Erythroblast (primary cell): Measurements from ENCODE around the gene ERC2.

ENCODE experiments used
- DNase-seq, 2 experiments: peaks; one replicate each; lab custom pipeline; 2025; lab: John Stamatoyannopoulos, UW
- GATA1 ChIP-seq: IDR thresholded peaks from 2 replicates; pipeline ENCODE4 v1.6.1; 2011; ENCODE audit warnings: low read depth, mild to moderate bottlenecking, control low read depth, low read length, moderate library complexity
- POLR2A ChIP-seq: IDR thresholded peaks from 2 replicates; pipeline ENCODE4 v1.6.1; 2011; ENCODE audit warnings: mild to moderate bottlenecking, low read length

Gene ERC2

DNA sequence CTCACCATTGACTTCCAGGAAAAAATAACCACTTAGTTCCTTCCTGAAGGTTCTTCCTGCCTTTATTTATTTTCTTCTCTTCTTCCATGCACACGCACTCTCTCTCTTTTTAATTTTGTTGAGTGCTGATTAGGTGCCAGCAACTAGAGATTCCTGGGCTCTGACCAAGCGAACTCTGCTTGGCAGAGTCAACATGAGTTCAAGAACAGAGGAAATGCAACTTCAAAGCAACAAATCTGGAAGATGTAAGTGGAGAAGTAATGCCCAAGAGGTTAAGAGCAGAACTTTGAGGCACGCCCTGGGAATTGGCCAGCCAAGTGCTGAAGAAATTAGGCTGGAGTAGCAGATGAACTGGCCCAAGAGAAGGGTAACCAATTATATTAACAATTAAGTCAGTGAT lies 8.5 kb downstream of the ERC2 start:
- TF ChIP-seq GATA1 = no peak
- TF ChIP-seq POLR2A = no peak
- no peak for DNase-seq

DNA sequence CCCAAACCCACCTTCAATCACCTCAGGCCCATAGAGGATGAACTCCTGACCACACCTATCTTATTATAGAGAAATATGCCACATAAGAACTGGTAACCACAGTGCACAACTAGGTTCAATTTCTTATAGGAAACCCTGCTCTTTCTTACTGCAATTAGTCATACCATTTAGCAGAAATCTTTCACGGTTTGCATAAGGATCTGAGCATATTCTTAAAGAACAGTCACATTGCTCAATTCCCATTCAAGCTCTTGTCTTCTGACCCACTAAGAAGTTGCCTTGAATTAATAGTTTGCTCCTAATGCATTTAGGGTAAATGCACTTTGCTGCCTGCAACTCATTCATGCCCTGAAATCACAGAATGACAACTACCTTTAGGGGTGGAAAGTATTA lies 9.2 kb downstream of the ERC2 start:
- no peak for DNase-seq
- TF ChIP-seq GATA1 = no peak
- TF ChIP-seq POLR2A = no peak

DNA sequence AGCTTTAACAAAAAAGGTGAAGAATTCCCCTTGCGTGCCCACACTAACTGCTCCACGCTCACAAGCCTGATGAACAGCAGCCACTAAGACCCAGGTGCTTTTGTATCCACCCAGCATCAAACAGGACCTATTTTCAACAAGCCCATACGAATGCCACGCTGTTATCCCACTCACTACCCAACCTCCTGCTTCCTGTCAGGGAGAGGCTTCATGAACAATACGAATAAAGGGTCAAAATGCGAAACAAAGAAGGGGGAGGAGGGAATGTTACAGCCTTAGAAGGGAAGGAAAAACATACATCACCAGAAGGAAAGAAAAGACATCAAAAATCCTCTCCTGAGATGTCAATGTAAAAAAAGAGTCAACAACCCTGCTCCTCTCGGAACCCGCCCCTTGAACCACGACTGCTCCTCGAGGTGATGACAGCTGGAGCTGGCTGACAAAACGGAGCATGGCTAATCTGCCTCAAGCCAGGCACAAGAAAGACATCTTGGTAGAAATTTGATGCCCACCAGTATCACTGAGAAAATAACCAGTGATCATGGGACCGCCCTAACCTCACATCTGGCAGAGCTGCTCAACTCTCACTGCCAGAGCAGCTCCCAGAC lies 9.7 kb downstream of the ERC2 start:
- DNase-seq = no peak
- TF ChIP-seq POLR2A (no peak), GATA1 (no peak)

DNA sequence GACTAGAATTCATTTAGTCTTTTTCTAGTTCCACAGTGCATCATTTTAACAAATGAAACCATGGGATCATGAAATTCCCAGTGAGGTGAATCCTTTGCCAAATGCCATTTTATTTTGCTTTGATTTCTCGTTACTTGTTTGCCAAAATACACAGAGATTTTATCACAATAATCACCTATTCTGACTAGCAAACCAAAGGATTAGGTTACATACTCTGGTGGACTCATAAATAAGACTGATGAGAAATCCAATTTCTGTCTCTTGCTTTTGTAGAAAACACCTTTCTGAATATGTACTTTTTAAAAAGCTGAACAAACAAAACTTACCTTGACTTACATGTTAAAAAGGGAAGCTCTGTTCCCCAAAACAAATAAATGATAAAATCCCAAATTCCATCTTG lies 12.2 kb downstream of the ERC2 start:
- no peak for TF ChIP-seq GATA1
- no peak for TF ChIP-seq POLR2A
- DNase-seq = no peak

DNA sequence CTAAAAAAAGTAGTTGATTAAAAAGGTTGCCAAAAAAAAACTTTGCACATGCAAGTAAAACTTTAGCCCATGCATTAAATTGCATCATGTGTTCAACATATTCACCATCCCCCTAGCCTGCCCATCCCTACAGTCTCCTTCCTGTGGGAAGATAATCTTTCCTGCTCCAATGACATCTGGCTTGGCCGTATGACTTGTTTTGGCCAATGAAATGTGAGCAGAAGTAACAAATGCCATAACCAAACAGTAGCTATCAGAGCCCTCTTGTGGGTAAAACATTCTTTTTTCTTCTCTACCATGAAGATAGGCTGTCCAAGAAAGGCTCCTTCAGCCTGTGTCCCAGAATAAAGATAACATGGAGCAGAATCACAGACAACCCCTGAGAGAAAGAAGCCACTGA lies 15.3 kb downstream of the ERC2 start:
- TF ChIP-seq POLR2A (no peak), GATA1 (no peak)
- DNase-seq = no peak

DNA sequence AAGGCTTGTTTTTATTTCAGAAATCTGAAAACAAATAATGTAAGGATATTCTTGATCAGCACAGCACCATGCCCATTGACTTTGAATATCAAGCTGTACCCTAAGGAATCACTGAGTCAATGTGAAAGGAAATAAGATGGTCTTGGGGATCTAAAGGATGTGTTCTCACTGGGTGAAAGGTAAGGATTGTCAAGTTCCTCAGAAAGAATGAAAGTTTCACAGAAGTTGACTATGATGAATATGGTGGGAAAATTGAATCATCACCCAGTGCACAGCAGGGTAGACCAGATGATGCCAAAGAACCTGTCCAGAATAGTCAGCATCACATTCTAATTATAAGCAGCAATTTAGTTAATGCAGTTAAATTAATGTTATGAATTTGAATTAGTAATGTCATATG lies 16.2 kb downstream of the ERC2 start:
- DNase-seq = no peak
- no peak for TF ChIP-seq POLR2A
- no peak for TF ChIP-seq GATA1

DNA sequence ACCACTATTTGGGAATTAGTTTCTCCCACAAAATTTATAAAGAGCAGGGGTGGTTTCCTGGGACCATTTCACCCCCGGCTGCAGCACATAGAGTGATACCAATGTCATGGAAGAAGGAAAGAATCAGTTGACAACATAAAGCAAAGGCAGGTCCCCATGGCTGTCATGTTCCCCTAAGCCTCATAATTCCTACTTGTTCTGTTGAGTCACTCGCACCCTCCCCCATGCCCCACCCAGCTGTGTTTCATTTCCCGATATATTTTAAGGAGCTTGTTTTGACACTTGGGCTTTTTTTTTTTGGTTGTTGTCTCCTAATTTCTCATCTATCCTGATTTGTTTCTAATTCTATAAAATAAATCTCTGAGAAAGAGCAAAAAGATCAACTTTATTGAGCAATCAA lies 24.9 kb downstream of the ERC2 start:
- TF ChIP-seq POLR2A (no peak), GATA1 (no peak)
- no peak for DNase-seq

DNA sequence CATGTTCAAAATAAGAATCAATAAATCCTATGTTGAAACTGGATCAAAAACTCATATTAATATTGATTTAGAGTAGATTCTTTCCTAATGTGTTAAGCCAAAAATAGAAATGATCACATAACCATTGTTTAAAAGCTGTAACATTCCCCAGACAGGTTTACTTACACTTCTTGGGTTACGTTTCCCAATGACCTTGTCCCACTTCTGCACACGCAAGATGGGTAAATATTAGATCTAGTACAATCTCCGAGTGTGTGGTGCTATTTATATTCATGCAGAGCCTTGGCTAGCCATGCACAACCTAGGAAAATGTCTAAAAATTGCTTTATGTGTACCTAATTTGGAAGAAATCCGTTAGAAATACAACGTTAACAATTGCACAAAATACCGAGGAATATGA lies 39.6 kb downstream of the ERC2 start:
- TF ChIP-seq GATA1 = no peak
- no peak for TF ChIP-seq POLR2A
- no peak for DNase-seq

DNA sequence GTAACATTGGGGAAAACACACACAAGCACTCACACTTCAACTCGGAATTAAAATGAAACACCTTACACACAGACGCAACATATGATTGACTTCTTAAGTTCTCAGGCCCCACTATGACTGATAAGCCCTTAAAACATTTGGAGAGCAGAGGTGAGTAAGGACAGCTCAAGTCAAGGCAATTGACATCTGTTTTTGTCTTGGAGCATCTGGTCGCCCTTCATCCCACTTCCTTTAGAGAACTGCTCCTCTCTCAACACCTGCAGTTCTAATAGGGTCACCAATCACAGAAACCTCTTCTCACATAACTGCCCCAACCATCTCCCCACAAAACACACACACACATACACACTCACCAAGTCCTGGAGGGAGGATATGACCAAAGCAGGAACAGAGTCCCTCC lies 43.4 kb downstream of the ERC2 start:
- no peak for DNase-seq
- TF ChIP-seq GATA1 = no peak
- no peak for TF ChIP-seq POLR2A

DNA sequence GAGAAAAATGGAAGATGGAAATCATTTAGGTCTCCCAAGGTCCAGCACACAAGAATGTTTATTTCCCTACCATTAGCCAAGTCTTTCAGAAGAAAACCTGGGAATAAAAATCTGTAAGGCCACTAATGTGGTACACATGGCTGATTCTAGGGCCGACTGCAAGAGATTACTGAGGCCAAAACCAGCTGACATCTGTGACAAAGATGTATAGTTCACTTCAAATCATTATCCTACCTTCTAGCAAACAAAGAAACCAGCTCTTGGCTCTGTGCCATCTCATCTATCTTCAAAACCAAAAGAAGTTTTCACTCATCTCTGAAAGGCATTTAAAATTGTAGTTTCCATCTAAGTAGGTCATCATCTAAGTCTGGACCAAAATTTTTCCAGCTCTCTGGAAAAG lies 43.9 kb downstream of the ERC2 start:
- TF ChIP-seq POLR2A = no peak
- no peak for TF ChIP-seq GATA1
- DNase-seq = no peak

DNA sequence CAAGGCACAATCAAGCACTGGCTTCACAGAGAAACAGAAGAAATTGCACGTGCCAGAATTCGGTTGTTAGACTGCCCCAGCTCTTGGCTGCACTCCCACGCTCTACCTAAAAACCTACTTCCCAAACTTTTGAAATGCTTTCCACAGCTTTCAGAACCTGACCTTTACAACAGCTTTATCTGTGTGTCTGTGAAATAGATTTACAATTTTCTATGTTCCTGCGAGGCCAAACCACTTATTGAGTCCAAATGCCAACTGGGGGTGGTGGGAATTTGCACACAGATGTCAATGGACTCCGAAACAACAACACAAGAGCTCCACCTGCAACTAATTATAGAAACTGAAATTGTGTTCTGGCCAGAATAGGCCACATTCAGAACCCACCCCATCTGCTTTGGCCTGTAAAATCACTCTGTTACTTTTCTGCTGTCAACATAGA lies 44.6 kb downstream of the ERC2 start:
- DNase-seq = no peak
- no peak for TF ChIP-seq POLR2A
- no peak for TF ChIP-seq GATA1

DNA sequence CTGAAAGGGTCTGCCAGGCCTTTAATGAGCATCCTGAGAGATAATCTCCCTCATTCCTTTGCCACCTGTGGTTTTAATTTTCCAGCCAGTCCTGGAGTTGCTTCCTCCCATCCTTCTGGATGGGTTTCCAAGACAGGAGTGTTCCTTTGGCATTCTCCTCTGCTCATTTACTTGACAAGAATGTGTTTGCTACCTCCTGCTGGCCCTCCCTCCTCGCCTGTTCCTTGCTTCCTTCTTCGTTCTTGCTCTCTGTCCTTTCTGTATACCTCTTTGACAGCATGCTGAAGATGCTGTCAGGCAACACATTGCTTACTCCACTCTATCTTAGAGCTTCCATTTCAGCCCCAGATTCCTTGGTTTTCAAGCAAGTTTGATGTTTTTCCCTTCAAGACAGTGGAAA lies 46.0 kb downstream of the ERC2 start:
- no peak for DNase-seq
- no peak for TF ChIP-seq GATA1
- TF ChIP-seq POLR2A = no peak

DNA sequence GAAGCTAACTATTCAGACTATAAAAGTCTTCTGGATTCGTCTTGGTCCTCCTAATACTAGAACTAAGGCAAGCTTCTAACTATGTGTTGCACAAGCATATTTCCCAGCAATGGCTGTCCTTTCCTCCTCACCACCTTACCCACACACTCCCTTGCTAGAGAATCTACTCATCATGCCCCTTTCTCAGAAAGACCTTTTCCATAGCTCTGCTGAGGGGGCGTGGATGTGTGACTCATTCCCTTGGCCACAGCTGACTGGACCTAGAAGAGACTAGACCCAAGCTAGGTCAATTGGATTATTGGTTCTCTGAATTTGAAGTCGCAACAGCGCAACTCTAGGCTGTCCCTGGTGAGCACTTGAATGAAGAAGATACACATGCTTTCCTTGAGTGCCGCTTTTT lies 47.1 kb downstream of the ERC2 start:
- no peak for DNase-seq
- TF ChIP-seq POLR2A (no peak), GATA1 (no peak)

DNA sequence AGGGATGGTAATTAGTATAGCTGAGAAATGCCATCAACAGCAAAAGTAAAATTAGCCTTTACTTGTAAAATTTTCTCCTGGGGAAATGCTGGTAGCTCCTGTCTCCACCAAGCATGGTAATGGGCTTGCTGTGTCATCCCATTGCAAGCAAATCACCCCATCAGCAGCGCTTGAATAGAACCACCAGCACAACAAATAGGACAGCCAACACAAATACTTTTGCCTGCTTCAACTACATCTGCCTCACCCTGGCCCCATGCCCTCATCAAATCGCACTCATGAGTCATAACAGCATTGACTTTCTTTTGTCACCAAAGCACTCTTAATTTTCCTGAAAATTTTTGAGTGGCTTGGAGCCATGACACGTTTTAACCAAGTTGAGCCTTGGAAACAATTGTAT lies 52.6 kb downstream of the ERC2 start:
- no peak for DNase-seq
- no peak for TF ChIP-seq POLR2A
- TF ChIP-seq GATA1 = no peak

DNA sequence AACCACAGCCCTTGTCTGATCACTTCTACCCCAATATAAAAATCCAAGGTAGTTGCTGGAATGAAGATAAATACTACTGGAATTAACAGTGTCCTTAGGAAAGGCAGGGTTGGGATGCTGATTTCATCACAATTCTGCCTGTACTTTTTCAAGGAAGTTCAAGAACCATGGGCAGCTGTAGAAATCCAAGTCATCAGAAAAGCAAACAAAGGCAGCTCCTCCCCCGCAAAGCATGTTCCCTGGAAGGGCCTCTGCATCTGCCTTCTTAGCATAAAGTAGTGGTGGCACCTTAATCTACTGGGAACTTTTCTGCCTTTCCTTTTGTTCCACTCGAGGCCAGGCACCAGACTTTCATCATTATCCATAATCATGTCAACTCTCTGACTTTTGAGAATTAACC lies 54.4 kb downstream of the ERC2 start:
- no peak for TF ChIP-seq POLR2A
- TF ChIP-seq GATA1 = no peak
- no peak for DNase-seq
